ENCODE measurements around the gene GALNT12.

Gene GALNT12

DNA sequence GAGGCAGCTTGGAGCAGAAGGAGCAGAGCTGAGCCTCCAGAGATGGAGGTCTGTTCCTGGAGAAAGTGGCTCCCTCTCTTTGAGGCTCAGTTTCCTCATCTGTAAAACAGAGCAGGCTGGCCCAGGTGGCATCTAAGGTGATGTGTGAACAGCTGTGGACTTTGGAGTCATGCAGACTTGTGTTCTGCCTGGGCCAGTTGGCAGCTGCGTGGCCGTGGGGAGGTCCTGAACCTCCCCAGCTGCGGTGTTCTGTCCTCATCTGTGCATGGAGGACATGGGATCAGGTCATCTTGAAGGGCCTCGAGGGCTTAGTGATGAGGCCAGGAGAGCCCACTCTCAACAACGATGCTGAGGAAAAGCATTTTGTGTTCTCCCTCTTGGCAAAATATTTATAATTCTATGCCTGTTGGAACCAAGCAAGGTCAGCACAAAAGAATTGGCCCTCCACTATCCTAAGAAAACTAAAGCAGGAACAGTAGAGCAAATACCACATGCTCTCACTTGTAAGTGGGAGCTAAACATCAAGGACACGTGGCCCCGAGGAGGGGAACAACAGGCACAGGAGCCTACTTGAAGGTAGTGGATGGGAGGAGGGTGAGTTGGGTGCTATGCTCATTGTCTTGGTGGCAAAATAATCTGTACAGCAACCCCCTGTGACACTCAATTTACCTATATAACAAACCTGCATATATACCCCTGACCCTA lies 73.0 kb downstream of the GALNT12 start:
- no peak overlapping the region for H3K4me2 ChIP-seq (ENCODE audit: low read length)
- H3K79me2 ChIP-seq (ENCODE audit: insufficient read depth, low read length), result no peaks in the 10 kb centered on the region
- H3K27me3 ChIP-seq (ENCODE audit: insufficient read depth, low read length), result peaks cover 15% of the 10 kb centered on the region; the same call in 1 of the 2 replicates
- no peaks in the 10 kb centered on the region for H3F3A ChIP-seq (ENCODE audit: insufficient read depth, low read length)
- H3K9me2 ChIP-seq (ENCODE audit: low read depth, low read length), result no peaks in the 10 kb centered on the region
- H4K20me1 ChIP-seq (ENCODE audit: insufficient read depth, low read length), result no peaks in the 10 kb centered on the region
- no peaks in the 10 kb centered on the region for H3K9me3 ChIP-seq (ENCODE audit: low read length)
- H3K9ac ChIP-seq (ENCODE audit: low read length), result no peak overlapping the region
- H3K27ac ChIP-seq (ENCODE audit: low read depth, low read length, poor library complexity, severe bottlenecking), result no peak overlapping the region
- H3K4me3 ChIP-seq (ENCODE audit: low read depth, low read length, poor library complexity, severe bottlenecking), result no peak overlapping the region
- H2AFZ ChIP-seq (ENCODE audit: low read length), result no peak overlapping the region
- TF ChIP-seq, protein P1, sequence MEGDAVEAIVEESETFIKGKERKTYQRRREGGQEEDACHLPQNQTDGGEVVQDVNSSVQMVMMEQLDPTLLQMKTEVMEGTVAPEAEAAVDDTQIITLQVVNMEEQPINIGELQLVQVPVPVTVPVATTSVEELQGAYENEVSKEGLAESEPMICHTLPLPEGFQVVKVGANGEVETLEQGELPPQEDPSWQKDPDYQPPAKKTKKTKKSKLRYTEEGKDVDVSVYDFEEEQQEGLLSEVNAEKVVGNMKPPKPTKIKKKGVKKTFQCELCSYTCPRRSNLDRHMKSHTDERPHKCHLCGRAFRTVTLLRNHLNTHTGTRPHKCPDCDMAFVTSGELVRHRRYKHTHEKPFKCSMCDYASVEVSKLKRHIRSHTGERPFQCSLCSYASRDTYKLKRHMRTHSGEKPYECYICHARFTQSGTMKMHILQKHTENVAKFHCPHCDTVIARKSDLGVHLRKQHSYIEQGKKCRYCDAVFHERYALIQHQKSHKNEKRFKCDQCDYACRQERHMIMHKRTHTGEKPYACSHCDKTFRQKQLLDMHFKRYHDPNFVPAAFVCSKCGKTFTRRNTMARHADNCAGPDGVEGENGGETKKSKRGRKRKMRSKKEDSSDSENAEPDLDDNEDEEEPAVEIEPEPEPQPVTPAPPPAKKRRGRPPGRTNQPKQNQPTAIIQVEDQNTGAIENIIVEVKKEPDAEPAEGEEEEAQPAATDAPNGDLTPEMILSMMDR (IDR thresholded peaks at IDR 0.05; ENCODE audit: low read length), result no peak
- TF ChIP-seq EZH2 (IDR thresholded peaks at IDR 0.05; ENCODE audit: borderline replicate concordance, low read length), result no peak
- no peaks in the 10 kb centered on the region; the same call in 1 of the 2 replicates for H3K36me3 ChIP-seq (ENCODE audit: insufficient read depth, low read length)
- H3K4me1 ChIP-seq (ENCODE audit: insufficient read depth, low read length, severe bottlenecking), result peaks cover 3% of the 10 kb centered on the region

- no peak for TF ChIP-seq EZH2 (IDR thresholded peaks at IDR 0.05; ENCODE audit: borderline replicate concordance, low read length)
- TF ChIP-seq, protein P1 (IDR thresholded peaks at IDR 0.05; ENCODE audit: low read length), result no peak
- no peak overlapping the region for H3K27ac ChIP-seq (ENCODE audit: low read depth, low read length, poor library complexity, severe bottlenecking)
These were observed 73.9 kb downstream of the GALNT12 start for GRCh38 chr9:98881356-98881755.

GRCh38 chr9:98881836-98882568 lies 74.5 kb downstream of the GALNT12 start:
- Histone ChIP-seq H3K4me2 (ENCODE audit: low read length) (no peak overlapping the region), H3K27me3 (ENCODE audit: insufficient read depth, low read length) (peaks cover 15% of the 10 kb centered on the region; the same call in 1 of the 2 replicates), H4K20me1 (ENCODE audit: insufficient read depth, low read length) (no peaks in the 10 kb centered on the region), H3K27ac (ENCODE audit: low read depth, low read length, poor library complexity, severe bottlenecking) (no peak overlapping the region), H2AFZ (ENCODE audit: low read length) (no peak overlapping the region), H3K9me3 (ENCODE audit: low read length) (no peaks in the 10 kb centered on the region), H3K9me2 (ENCODE audit: low read depth, low read length) (no peaks in the 10 kb centered on the region), H3K4me3 (ENCODE audit: low read depth, low read length, poor library complexity, severe bottlenecking) (no peak overlapping the region), H3K36me3 (ENCODE audit: insufficient read depth, low read length) (no peaks in the 10 kb centered on the region; the same call in 1 of the 2 replicates), H3K9ac (ENCODE audit: low read length) (no peak overlapping the region), H3F3A (ENCODE audit: insufficient read depth, low read length) (no peaks in the 10 kb centered on the region), H3K79me2 (ENCODE audit: insufficient read depth, low read length) (no peaks in the 10 kb centered on the region), H3K4me1 (ENCODE audit: insufficient read depth, low read length, severe bottlenecking) (peaks cover 18% of the 10 kb centered on the region)
- TF ChIP-seq EZH2 (IDR thresholded peaks at IDR 0.05; ENCODE audit: borderline replicate concordance, low read length), result no peak
- TF ChIP-seq, protein P1 (IDR thresholded peaks at IDR 0.05; ENCODE audit: low read length), result no peak

More at GRCh38 chr9:98881356-98881755, 73.9 kb downstream of the GALNT12 start:
- Histone ChIP-seq H3K36me3 (ENCODE audit: insufficient read depth, low read length) (no peaks in the 10 kb centered on the region; the same call in 1 of the 2 replicates), H3K4me3 (ENCODE audit: low read depth, low read length, poor library complexity, severe bottlenecking) (no peak overlapping the region), H3K4me2 (ENCODE audit: low read length) (no peak overlapping the region), H2AFZ (ENCODE audit: low read length) (no peak overlapping the region), H3K79me2 (ENCODE audit: insufficient read depth, low read length) (no peaks in the 10 kb centered on the region), H3K9me2 (ENCODE audit: low read depth, low read length) (no peaks in the 10 kb centered on the region), H3K9ac (ENCODE audit: low read length) (no peak overlapping the region), H3K27me3 (ENCODE audit: insufficient read depth, low read length) (peaks cover 15% of the 10 kb centered on the region; the same call in 1 of the 2 replicates), H4K20me1 (ENCODE audit: insufficient read depth, low read length) (no peaks in the 10 kb centered on the region), H3K9me3 (ENCODE audit: low read length) (no peaks in the 10 kb centered on the region), H3F3A (ENCODE audit: insufficient read depth, low read length) (no peaks in the 10 kb centered on the region), H3K4me1 (ENCODE audit: insufficient read depth, low read length, severe bottlenecking) (peaks cover 12% of the 10 kb centered on the region)
